Stimulated activated CD4-positive, alpha-beta T cell treated with anti-CD3 and anti-CD28 coated beads, Interleukin-12 subunit alpha, Interleukin-12 subunit beta, amount 100 ng/mL, for 4 hours (primary cell): Measurements from ENCODE around the gene RFC2.
"Not testable (repeated sequence)": the region's sequence is repeated elsewhere in the genome, so short reads cannot be mapped to it uniquely, and the experiment has no call there.

ENCODE experiments used
- DNase-seq: peaks from one replicate; pipeline ENCODE4 v3.0.0-alpha.2; 2020

The RFC2 gene

GRCh38 chr7:74282748-74283459 lies 28.7 kb upstream of the RFC2 start:
- no peak for DNase-seq

DNA sequence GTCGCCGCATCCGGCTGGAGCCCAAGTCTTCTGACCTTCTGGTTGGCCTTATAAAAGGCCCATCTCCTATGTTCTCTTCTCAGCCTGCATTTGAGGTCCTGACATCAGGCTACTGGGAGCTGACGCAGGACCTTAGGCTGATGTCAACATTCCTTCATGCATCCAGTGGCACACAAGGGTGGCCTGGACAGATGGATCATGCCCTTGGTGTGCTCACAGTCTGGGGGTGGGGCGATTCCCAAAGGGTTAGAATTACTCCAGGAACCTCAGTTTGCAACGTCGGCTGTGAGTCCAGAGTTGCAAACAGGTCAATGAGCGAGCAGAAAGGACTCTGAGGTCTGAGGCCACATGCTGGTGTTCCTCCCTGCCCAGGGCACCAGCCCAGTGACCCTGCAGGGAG lies 26.8 kb upstream of the RFC2 start:
- no peak for DNase-seq

GRCh38 chr7:74277636-74278035 lies 23.4 kb upstream of the RFC2 start:
- no peak for DNase-seq

- no peak for DNase-seq
Measured at GRCh38 chr7:74275401-74275881, 21.2 kb upstream of the RFC2 start.

DNA sequence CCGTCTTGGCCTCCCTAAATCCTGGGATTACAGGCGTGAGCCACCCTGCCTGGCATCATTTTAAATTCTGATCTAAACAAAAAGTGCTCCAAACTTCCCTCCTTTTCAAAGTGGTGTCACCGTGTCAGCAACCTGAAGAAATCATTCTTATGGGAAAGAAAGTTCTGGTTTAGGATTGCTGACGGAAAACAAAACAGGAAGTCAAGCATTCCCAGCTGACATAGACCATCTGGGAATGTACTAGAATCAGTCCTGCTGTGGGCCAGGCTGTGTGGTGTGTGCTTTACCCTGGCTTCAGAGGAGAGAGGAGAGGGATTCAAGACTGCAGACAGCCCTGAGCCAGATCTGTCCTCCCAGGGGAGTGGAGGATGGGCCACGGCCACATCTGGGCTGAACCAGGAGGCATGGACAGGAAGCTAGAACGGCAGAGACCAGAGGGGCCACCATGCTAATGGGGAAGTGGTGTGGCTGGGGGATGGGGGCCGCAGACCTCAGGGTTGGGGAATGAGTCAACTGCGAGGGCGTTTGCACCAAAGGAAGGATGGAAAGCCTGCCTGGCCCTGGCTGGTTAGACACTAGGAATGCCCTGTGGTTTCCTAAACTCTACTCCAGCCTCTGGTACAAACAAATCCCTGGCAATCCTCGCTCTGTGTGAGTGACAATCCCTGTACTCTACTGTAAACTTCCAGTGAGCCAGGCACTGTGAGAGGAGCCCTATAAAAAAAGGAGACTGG lies 18.3 kb upstream of the RFC2 start:
- DNase-seq, result no peak

- no peak for DNase-seq
Measured at GRCh38 chr7:74271742-74272141, 17.5 kb upstream of the RFC2 start.

- DNase-seq, result peak; percentile 48
Measured at GRCh38 chr7:74269757-74270277, 15.6 kb upstream of the RFC2 start.

- DNase-seq, result no peak
Measured at GRCh38 chr7:74267756-74268565, 13.8 kb upstream of the RFC2 start.

DNA sequence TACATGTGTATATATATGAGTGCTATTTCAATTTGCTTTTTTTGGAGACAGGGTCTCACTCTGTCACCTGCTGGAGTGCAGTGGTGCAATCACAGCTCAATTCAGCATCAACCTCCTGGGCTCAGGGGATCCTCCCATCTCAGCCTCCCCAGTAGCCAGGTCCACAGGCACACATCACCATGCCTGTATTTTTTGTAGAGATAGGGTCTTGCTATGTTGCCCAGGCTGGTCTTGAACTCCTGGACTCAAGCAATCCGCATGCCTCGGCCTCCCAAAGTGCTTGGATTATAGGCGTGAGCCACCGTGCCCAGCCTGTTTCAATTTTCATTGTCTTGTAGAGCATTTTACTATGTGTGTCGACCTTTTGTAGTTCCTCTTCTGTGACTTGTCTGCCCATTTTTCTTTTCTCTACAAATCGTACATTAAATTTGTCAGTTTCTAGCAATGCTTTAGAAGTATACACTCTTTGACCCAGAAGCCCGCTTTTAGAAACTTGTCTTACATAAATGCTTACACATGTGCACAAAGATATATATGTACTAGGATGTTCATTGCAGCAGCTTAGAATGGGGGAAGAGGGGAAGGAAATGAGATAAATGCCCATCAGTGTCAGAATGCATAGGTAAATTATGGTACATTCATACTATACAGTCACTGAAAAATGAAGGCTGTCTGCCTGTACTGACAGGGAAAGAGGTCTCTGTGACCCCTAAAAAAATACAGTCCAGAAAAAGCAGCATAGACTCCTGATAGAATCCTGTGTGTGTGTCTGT lies 12.2 kb upstream of the RFC2 start:
- no peak for DNase-seq

DNA sequence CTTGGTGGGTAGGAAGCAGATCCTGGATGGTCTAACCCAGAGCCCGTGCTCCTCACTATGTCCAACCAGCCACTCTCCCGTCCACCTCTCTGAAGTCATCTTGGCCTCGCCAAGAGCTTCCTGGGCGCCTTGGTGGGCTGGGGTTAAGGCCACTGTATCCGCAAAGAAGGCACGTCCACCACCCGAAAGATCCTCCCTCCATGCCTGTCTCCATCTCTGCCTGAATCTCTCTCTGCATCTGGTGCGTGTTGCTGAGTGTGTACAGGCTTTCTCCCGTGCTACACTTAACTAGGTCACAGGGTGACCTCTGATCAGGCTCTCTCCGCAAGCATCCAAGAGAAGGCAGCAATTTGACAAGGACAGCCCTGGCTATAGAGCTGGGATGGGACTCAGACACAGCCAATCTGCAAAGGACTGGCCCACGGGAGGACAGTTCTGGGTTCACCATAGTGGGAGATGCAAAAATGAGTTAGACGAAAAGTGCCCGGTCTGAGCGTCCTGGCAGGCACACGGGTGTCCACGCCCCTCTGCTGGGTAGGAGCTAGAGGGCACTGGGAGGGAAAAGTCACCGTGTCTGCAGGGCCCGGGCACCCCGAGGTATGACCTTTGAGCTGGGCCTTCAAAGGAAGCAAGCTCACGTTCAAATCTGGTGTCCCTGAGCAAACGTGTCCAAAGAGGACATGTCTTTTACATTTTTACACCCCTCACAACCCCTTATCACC lies 9.4 kb upstream of the RFC2 start:
- DNase-seq, result no peak

DNA sequence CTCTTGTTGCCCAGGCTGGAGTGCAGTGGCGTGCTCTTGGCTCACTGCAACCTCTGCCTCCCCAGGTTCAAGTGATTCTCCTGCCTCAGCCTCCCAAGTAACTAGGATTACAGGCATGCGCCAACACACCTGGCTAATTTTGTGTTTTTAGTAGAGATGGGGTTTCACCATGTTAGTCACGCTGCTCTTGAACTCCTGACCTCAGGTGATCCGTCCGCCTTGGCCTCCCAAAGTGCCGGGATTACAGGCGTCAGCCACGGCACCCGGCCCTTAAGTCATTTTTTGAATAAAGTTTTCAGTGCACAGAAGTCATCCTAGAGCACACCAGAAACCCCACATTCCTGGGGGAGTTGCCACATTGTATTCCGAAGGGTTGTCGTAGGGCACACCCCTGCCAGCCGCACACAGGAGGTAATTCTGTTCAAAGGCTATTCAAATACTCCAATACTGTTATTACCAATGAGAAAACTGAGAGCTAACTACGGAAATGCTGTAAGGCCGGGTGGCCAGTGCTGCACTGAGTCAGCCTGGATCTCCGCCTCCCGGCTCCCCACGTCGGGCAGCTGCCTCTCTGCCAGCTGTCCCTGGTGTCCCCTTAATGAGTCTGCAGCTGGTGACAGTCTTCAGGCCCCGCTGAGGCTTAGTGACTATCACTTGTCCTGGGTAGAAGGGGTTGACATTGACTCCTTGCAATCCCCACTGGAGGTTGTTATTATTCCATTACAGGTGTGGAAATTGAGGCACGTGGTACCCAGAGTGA lies 8.6 kb upstream of the RFC2 start:
- DNase-seq, result no peak

DNA sequence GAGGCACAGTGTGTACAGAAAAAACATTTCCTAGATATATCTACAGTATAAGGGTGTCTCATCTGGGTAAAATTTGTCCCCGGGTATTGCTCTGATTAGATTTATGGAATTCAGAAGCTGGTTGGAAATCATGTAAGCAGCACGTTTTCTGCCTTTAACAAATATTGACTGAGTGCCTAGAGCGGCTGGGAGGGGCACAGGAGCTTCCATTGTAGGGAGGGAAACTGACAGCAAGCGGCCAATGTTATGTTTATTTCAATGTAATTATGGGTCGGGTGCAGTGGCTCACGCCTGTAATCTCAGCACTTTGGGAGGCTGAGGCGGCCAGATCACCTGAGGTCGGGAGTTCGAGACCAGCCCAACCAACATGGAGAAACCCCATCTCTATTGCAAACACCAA lies 4.4 kb upstream of the RFC2 start:
- DNase-seq, result no peak

GRCh38 chr7:74256491-74257408 lies 2.6 kb upstream of the RFC2 start:
- no peak for DNase-seq

- not testable (repeated sequence) for DNase-seq
Measured at GRCh38 chr7:74255461-74255860, 1.3 kb upstream of the RFC2 start.

DNA sequence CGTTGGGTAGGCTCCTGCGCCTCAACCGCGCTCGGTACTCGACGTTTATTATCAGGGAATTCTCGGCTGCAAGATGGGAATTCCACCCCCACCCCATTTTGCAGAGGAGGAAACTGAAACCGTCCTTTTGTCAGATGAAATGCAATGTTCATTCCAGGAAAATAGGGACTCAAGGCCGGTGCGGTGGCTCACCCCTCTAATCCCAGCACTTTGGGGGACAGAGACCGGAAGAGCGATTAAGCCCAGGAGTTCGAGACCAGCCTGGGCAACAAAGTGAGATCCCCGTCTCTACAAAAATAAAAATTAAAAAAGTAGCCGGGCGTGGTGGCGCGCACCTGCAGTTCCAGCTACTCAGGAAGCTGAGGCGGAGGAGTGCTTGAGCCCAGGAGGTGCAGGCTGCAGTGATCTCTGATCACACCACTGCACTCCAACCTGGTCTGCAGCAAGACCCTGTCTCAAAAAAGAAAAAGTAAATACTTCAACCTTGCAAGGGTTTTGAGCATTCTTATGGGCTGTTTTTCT lies 720 bp upstream of the RFC2 start:
- no peak for DNase-seq

GRCh38 chr7:74253835-74254128 lies 417 bp downstream of the RFC2 start:
- no peak for DNase-seq

GRCh38 chr7:74253331-74253730 lies 868 bp downstream of the RFC2 start:
- no peak for DNase-seq

DNA sequence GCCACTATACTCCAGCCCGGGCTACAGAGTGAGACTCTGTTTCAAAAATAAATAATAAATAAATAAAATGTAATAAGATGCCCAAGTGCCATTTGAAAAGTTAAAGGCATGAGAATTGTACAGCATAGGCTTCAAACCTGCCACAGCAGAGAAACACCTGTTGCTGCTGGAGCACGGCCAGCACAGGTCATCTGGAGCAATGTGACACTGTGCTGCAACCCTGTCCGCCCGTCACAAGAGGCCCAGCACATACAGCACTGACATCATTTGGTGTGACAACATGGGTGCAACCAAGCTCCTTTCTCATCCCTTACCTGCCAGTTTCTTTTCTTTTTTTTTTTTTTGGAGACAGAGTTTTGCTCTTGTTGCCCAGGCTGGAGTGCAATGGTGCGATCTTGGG lies 1.3 kb downstream of the RFC2 start:
- no peak for DNase-seq

DNA sequence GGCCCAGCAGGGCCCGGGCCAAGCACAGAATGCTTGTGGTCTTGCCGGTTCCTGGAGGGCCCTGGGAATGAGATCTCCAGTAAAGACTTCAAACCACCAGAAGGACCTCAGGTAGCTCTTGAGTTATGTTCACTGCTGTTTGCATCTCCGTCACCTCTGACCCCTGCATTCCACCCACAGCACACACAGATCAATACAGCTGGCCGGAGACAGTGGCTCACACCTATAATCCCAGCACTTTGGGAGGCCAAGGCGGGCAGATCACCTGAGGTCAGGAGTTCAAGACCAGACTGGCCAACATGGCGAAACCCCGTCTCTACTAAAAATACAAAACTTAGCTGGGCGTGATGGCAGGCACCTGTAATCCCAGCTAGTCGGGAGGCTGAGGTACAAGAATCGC lies 5.1 kb downstream of the RFC2 start:
- not testable (repeated sequence) for DNase-seq

- DNase-seq, result no peak
Measured at GRCh38 chr7:74248156-74248555, 6.0 kb downstream of the RFC2 start.
